GM13976 (cell line): Measurements from ENCODE around the gene HID1.

Experiments
- DNase-seq: peaks from one replicate; pipeline ENCODE4 v3.0.0; 2012; ENCODE audit warnings: low spot score
- in situ Hi-C: fragments of 300-500 bp; cut with MboI; formaldehyde crosslinking; loops from one replicate; pipeline ENCODE4 v1.12.0; 2022; ENCODE audit warnings: low sequenced_read_pairs, mixed read lengths, inconsistent platforms; ENCODE audit not compliant: unreplicated experiment
- TF ChIP-seq, protein P1 (sequence below): IDR thresholded peaks from 2 replicates; pipeline ENCODE4 v1.5.1; 2012; ENCODE audit warnings: borderline replicate concordance, mild to moderate bottlenecking; ENCODE audit not compliant: insufficient read depth; ENCODE audit errors: extremely low read depth, missing control alignments, control extremely low read depth

HID1 gene

GRCh38 chr17:74921026-74921681, 51.4 kb downstream of the HID1 start:
- in situ Hi-C loops = loop anchor here (5.0 kb wide), 1 partner anchor 36 kb away; no protein-coding TSS in a partner anchor
- TF ChIP-seq, protein P1, sequence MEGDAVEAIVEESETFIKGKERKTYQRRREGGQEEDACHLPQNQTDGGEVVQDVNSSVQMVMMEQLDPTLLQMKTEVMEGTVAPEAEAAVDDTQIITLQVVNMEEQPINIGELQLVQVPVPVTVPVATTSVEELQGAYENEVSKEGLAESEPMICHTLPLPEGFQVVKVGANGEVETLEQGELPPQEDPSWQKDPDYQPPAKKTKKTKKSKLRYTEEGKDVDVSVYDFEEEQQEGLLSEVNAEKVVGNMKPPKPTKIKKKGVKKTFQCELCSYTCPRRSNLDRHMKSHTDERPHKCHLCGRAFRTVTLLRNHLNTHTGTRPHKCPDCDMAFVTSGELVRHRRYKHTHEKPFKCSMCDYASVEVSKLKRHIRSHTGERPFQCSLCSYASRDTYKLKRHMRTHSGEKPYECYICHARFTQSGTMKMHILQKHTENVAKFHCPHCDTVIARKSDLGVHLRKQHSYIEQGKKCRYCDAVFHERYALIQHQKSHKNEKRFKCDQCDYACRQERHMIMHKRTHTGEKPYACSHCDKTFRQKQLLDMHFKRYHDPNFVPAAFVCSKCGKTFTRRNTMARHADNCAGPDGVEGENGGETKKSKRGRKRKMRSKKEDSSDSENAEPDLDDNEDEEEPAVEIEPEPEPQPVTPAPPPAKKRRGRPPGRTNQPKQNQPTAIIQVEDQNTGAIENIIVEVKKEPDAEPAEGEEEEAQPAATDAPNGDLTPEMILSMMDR = no peak
- no peak for DNase-seq

DNA sequence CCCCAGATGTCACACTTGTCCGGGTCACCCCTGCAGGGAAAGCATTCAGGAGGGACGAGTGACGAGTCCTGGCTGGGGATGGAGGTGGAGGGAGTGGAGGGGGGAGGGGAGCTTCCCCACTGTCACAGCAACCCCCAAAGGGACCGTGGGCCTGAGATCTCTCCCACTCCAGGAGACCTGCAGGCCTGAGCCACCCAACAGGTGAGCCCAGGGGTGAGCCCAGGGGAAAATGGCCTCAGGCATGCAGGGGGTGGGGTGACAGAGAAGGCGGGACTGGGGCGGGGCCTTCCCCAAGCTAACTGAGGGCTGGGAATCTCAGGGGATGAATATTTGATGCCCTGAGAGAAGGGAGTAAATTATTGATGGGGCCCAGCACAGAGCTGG, 51.9 kb downstream of the HID1 start:
- TF ChIP-seq, protein P1 = no peak
- in situ Hi-C loops = loop anchor here (5.0 kb wide), 1 partner anchor 37 kb away; no protein-coding TSS in a partner anchor
- no peak for DNase-seq

GRCh38 chr17:74920306-74920620, 52.3 kb downstream of the HID1 start:
- in situ Hi-C loops = loop anchor here (5.0 kb wide), 1 partner anchor 37 kb away; no protein-coding TSS in a partner anchor
- no peak for DNase-seq
- TF ChIP-seq, protein P1 = no peak

DNA sequence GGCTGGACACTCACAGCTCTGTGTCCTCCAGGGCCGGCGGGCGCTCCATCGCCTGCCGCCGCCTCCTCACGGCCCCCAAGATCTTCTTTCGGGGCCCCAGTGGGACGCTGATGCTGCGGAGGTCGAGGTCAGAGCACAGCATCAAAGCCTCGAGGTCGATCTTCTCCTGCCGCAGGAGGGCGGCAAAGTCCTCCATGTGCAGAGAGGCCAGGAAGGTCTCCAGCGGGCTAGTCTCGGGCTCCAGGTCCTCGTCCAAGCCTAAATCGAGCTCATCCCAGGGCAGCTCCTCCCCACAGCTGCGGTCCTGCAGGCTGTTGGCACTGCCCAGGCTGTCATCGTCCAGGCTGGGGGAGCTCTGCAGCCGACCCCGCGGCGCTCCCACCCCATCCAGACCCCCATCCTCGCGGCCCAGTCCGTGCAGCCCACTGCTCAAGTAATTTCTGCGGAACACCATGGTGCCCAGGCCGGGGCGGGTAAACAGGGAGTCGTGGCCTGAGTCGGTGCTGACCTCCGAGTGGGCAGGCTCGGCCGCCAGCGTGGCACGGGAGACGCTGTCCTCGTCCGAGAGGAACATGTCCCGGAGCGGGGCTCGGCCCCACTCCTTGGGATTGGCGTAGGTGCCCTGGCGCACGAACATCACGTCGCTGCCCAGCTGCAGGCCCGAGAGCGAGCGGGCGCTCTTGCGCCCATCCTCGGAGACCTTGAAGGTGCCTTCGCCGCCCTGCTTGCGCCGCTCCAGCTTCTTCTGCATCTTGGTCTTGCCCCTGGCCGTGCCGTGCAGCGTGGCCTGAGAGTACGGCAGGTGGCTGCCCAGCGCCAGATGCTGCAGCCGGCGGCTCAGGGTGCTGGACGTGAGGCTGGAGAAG, 52.9 kb downstream of the HID1 start:
- peak; percentile 83 for DNase-seq
- in situ Hi-C loops = loop anchor here (5.0 kb wide), 1 partner anchor 38 kb away; no protein-coding TSS in a partner anchor
- TF ChIP-seq, protein P1 = peak; percentile 58

- TF ChIP-seq, protein P1 = no peak
- no peak for DNase-seq
- in situ Hi-C loops = no loop called here
Measured at GRCh38 chr17:74918906-74919305, 53.7 kb downstream of the HID1 start.

- in situ Hi-C loops = no loop called here
- DNase-seq = no peak
Measured at GRCh38 chr17:74917430-74917829, 55.1 kb downstream of the HID1 start.

More at GRCh38 chr17:74917430-74917829, 55.1 kb downstream of the HID1 start:
- TF ChIP-seq, protein P1 = no peak
